HEK293 (cell line): Measurements from ENCODE around the gene PLOD3.
A peak's percentile ranks its signal among the peaks of the same experiment; 100 is the strongest.

ENCODE experiments used
- EGR2 ChIP-seq: fragments of 450-650 bp; formaldehyde crosslinking; IDR thresholded peaks from 2 replicates; pipeline ENCODE4 v1.5.1; 2016; ENCODE audit warnings: low read depth, missing biosample characterization, missing genetic modification characterization
- KLF10 ChIP-seq: fragments of 450-650 bp; IDR thresholded peaks from 2 replicates; pipeline ENCODE4 v1.5.1; 2018; ENCODE audit warnings: missing biosample characterization, mild to moderate bottlenecking, missing genetic modification characterization
- KLF9 ChIP-seq: fragments of 450-650 bp; formaldehyde crosslinking; IDR thresholded peaks from 2 replicates; pipeline ENCODE4 v1.5.1; 2016; ENCODE audit warnings: missing biosample characterization, missing genetic modification characterization, low read depth
- OSR2 ChIP-seq: fragments of 450-650 bp; formaldehyde crosslinking; IDR thresholded peaks from 2 replicates; pipeline ENCODE4 v1.5.1; 2016; ENCODE audit warnings: missing biosample characterization, missing genetic modification characterization
- SP7 ChIP-seq: fragments of 450-650 bp; formaldehyde crosslinking; IDR thresholded peaks from 2 replicates; pipeline ENCODE4 v1.5.1; 2016; ENCODE audit warnings: missing biosample characterization, missing genetic modification characterization
- ZBTB8A ChIP-seq: fragments of 450-650 bp; formaldehyde crosslinking; IDR thresholded peaks from 2 replicates; pipeline ENCODE4 v1.5.1; 2016; ENCODE audit warnings: missing biosample characterization, missing genetic modification characterization
- ZEB2 ChIP-seq: fragments of 450-650 bp; formaldehyde crosslinking; IDR thresholded peaks from 2 replicates; pipeline ENCODE4 v1.5.1; 2016; ENCODE audit warnings: missing biosample characterization, missing genetic modification characterization
- ZFHX2 ChIP-seq: fragments of 450-650 bp; formaldehyde crosslinking; conservative IDR thresholded peaks from 2 replicates; pipeline ENCODE4 v1.5.1; 2016; ENCODE audit warnings: missing biosample characterization, missing genetic modification characterization
- ZNF132 ChIP-seq: fragments of 450-650 bp; formaldehyde crosslinking; IDR thresholded peaks from 2 replicates; pipeline ENCODE4 v1.5.1; 2017; ENCODE audit warnings: missing biosample characterization, missing genetic modification characterization, borderline replicate concordance
- ZNF324 ChIP-seq: fragments of 450-650 bp; formaldehyde crosslinking; IDR thresholded peaks from 2 replicates; pipeline ENCODE4 v1.5.1; 2016; ENCODE audit warnings: missing biosample characterization, missing genetic modification characterization
- ZNF335 ChIP-seq: fragments of 450-650 bp; formaldehyde crosslinking; conservative IDR thresholded peaks from 2 replicates; pipeline ENCODE4 v1.5.1; 2016; ENCODE audit warnings: missing biosample characterization, missing genetic modification characterization
- ZNF501 ChIP-seq: fragments of 450-650 bp; formaldehyde crosslinking; IDR thresholded peaks from 2 replicates; pipeline ENCODE4 v1.5.1; 2016; ENCODE audit warnings: missing biosample characterization, missing genetic modification characterization
- ZNF571 ChIP-seq: fragments of 450-650 bp; formaldehyde crosslinking; IDR thresholded peaks from 2 replicates; pipeline ENCODE4 v1.5.0; 2017; ENCODE audit warnings: missing biosample characterization, missing genetic modification characterization
- ZNF600 ChIP-seq: fragments of 450-650 bp; formaldehyde crosslinking; IDR thresholded peaks from 2 replicates; pipeline ENCODE4 v1.5.1; 2016; ENCODE audit warnings: missing biosample characterization, missing genetic modification characterization
- ZNF660 ChIP-seq: fragments of 450-650 bp; IDR thresholded peaks from 2 replicates; pipeline ENCODE4 v1.5.1; 2018; ENCODE audit warnings: missing biosample characterization, mild to moderate bottlenecking, missing genetic modification characterization
- ZNF664 ChIP-seq: fragments of 450-650 bp; formaldehyde crosslinking; IDR thresholded peaks from 2 replicates; pipeline ENCODE4 v1.5.1; 2016; ENCODE audit warnings: missing biosample characterization, missing genetic modification characterization
- ZNF843 ChIP-seq: fragments of 450-650 bp; formaldehyde crosslinking; IDR thresholded peaks from 2 replicates; pipeline ENCODE4 v1.5.1; 2016; ENCODE audit warnings: missing biosample characterization, missing genetic modification characterization
- ZSCAN16 ChIP-seq: fragments of 450-650 bp; formaldehyde crosslinking; IDR thresholded peaks from 2 replicates; pipeline ENCODE4 v1.5.1; 2016; ENCODE audit warnings: missing biosample characterization, missing genetic modification characterization
- TF ChIP-seq, protein P1 (sequence below): fragments of 450-650 bp; formaldehyde crosslinking; IDR thresholded peaks from 2 replicates; pipeline ENCODE4 v1.5.1; 2016; ENCODE audit warnings: missing biosample characterization, missing genetic modification characterization
- TF ChIP-seq, protein P2 (sequence below): fragments of 450-650 bp; formaldehyde crosslinking; IDR thresholded peaks from 2 replicates; pipeline ENCODE4 v1.5.1; 2016; ENCODE audit warnings: missing biosample characterization, missing genetic modification characterization
- TF ChIP-seq, protein P3 (sequence below): fragments of 450-650 bp; formaldehyde crosslinking; IDR thresholded peaks from 2 replicates; pipeline ENCODE4 v1.5.1; 2016; ENCODE audit warnings: missing biosample characterization, missing genetic modification characterization
- TF ChIP-seq, protein P4 (sequence below): fragments of 450-650 bp; formaldehyde crosslinking; IDR thresholded peaks from 2 replicates; pipeline ENCODE4 v1.5.1; 2016; ENCODE audit warnings: missing biosample characterization, missing genetic modification characterization
- TF ChIP-seq, protein P5 (sequence below): fragments of 450-650 bp; formaldehyde crosslinking; conservative IDR thresholded peaks from 2 replicates; pipeline ENCODE4 v1.5.1; 2016; ENCODE audit warnings: low read depth, missing biosample characterization, missing genetic modification characterization
- TF ChIP-seq, protein P6 (sequence below): fragments of 450-650 bp; formaldehyde crosslinking; IDR thresholded peaks from 2 replicates; pipeline ENCODE4 v1.5.1; 2016; ENCODE audit warnings: missing biosample characterization, missing genetic modification characterization
- TF ChIP-seq, protein P7 (sequence below): fragments of 450-650 bp; formaldehyde crosslinking; IDR thresholded peaks from 2 replicates; pipeline ENCODE4 v1.5.1; 2017; ENCODE audit warnings: missing biosample characterization, missing genetic modification characterization

Gene PLOD3

DNA sequence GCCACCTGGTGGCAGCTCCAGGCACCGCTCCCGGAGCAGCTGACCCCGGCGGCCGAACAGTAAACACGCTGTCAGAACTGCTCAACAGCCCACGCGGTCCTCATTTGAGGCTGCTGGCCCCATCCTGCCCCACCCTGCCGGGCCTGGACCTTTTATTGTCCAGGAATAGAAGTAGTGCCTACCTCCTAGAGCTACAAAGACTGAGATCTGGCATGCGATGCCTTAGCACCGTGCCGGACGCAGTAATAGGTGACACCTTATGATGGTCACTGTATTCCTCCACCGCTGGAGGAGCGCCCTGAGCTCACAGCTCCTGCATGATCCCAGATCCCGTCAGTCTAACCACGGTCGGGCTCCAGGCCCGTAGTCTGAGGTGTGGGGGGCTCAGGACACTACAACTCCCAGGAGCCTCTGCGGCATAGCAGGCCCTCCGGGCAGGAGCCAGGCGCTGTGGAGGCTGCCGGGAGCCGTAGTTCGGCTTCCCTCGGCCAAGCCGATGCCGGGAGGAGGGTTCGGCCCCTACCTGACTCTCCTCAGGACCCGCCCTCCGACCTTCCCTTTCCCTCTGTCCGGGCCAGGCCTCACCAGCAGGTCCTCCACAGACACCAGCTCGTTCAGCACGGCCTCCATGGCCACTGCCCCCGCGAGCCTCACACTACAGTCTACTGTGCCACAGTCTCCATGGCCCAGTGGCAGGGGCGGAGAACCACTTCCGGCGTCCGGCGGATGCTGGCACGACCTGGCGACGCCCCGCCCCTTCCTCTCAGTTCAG is 27.2 kb upstream of the PLOD3 start, which contains the start of gene FIS1 (continued):
- TF ChIP-seq, protein P1, sequence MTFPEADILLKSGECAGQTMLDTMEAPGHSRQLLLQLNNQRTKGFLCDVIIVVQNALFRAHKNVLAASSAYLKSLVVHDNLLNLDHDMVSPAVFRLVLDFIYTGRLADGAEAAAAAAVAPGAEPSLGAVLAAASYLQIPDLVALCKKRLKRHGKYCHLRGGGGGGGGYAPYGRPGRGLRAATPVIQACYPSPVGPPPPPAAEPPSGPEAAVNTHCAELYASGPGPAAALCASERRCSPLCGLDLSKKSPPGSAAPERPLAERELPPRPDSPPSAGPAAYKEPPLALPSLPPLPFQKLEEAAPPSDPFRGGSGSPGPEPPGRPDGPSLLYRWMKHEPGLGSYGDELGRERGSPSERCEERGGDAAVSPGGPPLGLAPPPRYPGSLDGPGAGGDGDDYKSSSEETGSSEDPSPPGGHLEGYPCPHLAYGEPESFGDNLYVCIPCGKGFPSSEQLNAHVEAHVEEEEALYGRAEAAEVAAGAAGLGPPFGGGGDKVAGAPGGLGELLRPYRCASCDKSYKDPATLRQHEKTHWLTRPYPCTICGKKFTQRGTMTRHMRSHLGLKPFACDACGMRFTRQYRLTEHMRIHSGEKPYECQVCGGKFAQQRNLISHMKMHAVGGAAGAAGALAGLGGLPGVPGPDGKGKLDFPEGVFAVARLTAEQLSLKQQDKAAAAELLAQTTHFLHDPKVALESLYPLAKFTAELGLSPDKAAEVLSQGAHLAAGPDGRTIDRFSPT (tag by site-specific recombination) = peak; percentile 100
- peak; percentile 73 for TF ChIP-seq ZNF660 (tag by site-specific recombination)
- TF ChIP-seq, protein P2, sequence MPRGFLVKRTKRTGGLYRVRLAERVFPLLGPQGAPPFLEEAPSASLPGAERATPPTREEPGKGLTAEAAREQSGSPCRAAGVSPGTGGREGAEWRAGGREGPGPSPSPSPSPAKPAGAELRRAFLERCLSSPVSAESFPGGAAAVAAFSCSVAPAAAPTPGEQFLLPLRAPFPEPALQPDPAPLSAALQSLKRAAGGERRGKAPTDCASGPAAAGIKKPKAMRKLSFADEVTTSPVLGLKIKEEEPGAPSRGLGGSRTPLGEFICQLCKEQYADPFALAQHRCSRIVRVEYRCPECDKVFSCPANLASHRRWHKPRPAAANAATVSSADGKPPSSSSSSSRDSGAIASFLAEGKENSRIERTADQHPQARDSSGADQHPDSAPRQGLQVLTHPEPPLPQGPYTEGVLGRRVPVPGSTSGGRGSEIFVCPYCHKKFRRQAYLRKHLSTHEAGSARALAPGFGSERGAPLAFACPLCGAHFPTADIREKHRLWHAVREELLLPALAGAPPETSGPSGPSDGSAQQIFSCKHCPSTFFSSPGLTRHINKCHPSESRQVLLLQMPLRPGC (tag by site-specific recombination) = no peak
- peak; percentile 79; the same call in 1 of the 2 replicates for TF ChIP-seq ZNF501
- TF ChIP-seq, protein P3, sequence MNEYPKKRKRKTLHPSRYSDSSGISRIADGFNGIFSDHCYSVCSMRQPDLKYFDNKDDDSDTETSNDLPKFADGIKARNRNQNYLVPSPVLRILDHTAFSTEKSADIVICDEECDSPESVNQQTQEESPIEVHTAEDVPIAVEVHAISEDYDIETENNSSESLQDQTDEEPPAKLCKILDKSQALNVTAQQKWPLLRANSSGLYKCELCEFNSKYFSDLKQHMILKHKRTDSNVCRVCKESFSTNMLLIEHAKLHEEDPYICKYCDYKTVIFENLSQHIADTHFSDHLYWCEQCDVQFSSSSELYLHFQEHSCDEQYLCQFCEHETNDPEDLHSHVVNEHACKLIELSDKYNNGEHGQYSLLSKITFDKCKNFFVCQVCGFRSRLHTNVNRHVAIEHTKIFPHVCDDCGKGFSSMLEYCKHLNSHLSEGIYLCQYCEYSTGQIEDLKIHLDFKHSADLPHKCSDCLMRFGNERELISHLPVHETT (tag by site-specific recombination) = peak; percentile 28; the same call in 1 of the 2 replicates
- 0 out of 2 replicates have a peak, but pooled peaks have one; percentile 10 for TF ChIP-seq ZBTB8A (tag by site-specific recombination)
- TF ChIP-seq EGR2 (tag by site-specific recombination) = peak; percentile 36; the same call in 1 of the 2 replicates
- no peak for TF ChIP-seq ZNF664 (tag by site-specific recombination)
- TF ChIP-seq ZNF600 (tag by site-specific recombination) = peak; percentile 89
- no peak for TF ChIP-seq ZNF843 (tag by site-specific recombination)
- TF ChIP-seq, protein P4, sequence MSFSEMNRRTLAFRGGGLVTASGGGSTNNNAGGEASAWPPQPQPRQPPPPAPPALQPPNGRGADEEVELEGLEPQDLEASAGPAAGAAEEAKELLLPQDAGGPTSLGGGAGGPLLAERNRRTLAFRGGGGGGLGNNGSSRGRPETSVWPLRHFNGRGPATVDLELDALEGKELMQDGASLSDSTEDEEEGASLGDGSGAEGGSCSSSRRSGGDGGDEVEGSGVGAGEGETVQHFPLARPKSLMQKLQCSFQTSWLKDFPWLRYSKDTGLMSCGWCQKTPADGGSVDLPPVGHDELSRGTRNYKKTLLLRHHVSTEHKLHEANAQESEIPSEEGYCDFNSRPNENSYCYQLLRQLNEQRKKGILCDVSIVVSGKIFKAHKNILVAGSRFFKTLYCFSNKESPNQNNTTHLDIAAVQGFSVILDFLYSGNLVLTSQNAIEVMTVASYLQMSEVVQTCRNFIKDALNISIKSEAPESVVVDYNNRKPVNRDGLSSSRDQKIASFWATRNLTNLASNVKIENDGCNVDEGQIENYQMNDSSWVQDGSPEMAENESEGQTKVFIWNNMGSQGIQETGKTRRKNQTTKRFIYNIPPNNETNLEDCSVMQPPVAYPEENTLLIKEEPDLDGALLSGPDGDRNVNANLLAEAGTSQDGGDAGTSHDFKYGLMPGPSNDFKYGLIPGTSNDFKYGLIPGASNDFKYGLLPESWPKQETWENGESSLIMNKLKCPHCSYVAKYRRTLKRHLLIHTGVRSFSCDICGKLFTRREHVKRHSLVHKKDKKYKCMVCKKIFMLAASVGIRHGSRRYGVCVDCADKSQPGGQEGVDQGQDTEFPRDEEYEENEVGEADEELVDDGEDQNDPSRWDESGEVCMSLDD = 0 out of 2 replicates have a peak, but pooled peaks have one; percentile 18
- peak; percentile 67 for TF ChIP-seq ZNF324 (tag by site-specific recombination)
- TF ChIP-seq, protein P5, sequence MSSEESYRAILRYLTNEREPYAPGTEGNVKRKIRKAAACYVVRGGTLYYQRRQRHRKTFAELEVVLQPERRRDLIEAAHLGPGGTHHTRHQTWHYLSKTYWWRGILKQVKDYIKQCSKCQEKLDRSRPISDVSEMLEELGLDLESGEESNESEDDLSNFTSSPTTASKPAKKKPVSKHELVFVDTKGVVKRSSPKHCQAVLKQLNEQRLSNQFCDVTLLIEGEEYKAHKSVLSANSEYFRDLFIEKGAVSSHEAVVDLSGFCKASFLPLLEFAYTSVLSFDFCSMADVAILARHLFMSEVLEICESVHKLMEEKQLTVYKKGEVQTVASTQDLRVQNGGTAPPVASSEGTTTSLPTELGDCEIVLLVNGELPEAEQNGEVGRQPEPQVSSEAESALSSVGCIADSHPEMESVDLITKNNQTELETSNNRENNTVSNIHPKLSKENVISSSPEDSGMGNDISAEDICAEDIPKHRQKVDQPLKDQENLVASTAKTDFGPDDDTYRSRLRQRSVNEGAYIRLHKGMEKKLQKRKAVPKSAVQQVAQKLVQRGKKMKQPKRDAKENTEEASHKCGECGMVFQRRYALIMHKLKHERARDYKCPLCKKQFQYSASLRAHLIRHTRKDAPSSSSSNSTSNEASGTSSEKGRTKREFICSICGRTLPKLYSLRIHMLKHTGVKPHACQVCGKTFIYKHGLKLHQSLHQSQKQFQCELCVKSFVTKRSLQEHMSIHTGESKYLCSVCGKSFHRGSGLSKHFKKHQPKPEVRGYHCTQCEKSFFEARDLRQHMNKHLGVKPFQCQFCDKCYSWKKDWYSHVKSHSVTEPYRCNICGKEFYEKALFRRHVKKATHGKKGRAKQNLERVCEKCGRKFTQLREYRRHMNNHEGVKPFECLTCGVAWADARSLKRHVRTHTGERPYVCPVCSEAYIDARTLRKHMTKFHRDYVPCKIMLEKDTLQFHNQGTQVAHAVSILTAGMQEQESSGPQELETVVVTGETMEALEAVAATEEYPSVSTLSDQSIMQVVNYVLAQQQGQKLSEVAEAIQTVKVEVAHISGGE (tag by site-specific recombination) = peak; percentile 97
- no peak for TF ChIP-seq ZNF132 (tag by site-specific recombination)
- TF ChIP-seq, protein P6, sequence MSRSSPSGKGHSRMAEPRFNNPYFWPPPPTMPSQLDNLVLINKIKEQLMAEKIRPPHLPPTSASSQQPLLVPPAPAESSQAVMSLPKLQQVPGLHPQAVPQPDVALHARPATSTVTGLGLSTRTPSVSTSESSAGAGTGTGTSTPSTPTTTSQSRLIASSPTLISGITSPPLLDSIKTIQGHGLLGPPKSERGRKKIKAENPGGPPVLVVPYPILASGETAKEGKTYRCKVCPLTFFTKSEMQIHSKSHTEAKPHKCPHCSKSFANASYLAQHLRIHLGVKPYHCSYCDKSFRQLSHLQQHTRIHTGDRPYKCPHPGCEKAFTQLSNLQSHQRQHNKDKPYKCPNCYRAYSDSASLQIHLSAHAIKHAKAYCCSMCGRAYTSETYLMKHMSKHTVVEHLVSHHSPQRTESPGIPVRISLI (tag by site-specific recombination) = no peak
- TF ChIP-seq ZEB2 (tag by site-specific recombination) = peak; percentile 87
- 0 out of 2 replicates have a peak, but pooled peaks have one; percentile 15 for TF ChIP-seq OSR2 (tag by site-specific recombination)
- TF ChIP-seq, protein P7, sequence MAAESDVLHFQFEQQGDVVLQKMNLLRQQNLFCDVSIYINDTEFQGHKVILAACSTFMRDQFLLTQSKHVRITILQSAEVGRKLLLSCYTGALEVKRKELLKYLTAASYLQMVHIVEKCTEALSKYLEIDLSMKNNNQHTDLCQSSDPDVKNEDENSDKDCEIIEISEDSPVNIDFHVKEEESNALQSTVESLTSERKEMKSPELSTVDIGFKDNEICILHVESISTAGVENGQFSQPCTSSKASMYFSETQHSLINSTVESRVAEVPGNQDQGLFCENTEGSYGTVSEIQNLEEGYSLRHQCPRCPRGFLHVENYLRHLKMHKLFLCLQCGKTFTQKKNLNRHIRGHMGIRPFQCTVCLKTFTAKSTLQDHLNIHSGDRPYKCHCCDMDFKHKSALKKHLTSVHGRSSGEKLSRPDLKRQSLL (tag by site-specific recombination) = no peak
- TF ChIP-seq KLF9 (tag by site-specific recombination) = peak; percentile 72; the same call in 1 of the 2 replicates
- peak; percentile 98 for TF ChIP-seq ZNF335 (tag by site-specific recombination)
- TF ChIP-seq ZSCAN16 (tag by site-specific recombination) = 0 out of 2 replicates have a peak, but pooled peaks have one; percentile 10
- TF ChIP-seq ZFHX2 (tag by site-specific recombination) = peak; percentile 58; the same call in 1 of the 2 replicates
- no peak for TF ChIP-seq ZNF571
- 0 out of 2 replicates have a peak, but pooled peaks have one; percentile 33 for TF ChIP-seq KLF10 (tag by site-specific recombination)
- TF ChIP-seq SP7 (tag by site-specific recombination) = peak; percentile 68
